T-helper 2 cell treated with Interferon-gamma antibody and Interleukin-4, amounts not matched to agents 5 μg/mL and 100 μg/mL, for 36 hours (primary cell): Measurements from ENCODE around the gene DHRS9.
"Not testable (repeated sequence)": the region's sequence is repeated elsewhere in the genome, so short reads cannot be mapped to it uniquely, and the experiment has no call there.

Experiments
- DNase-seq: peaks from one replicate; pipeline ENCODE4 v3.0.0; 2021; ENCODE audit warnings: low spot score
- H3K27ac Mint-ChIP-seq: one replicate; pipeline ENCODE4 v1.8.0; 2021; ENCODE audit warnings: mild to moderate bottlenecking, mixed read lengths
- H3K27me3 Mint-ChIP-seq: one replicate; pipeline ENCODE4 v1.8.0; 2021; ENCODE audit warnings: low read depth, mixed read lengths
- H3K36me3 Mint-ChIP-seq: one replicate; pipeline ENCODE4 v1.8.0; 2021; ENCODE audit warnings: low read depth, mixed read lengths
- H3K4me1 Mint-ChIP-seq: one replicate; pipeline ENCODE4 v1.8.0; 2021; ENCODE audit warnings: low read depth, mixed read lengths
- H3K4me3 Mint-ChIP-seq: one replicate; pipeline ENCODE4 v1.8.0; 2022; ENCODE audit warnings: mild to moderate bottlenecking, moderate library complexity, mixed read lengths
- H3K9me3 Mint-ChIP-seq: one replicate; pipeline ENCODE4 v1.8.0; 2021; ENCODE audit warnings: mixed read lengths

DHRS9 gene

DNA sequence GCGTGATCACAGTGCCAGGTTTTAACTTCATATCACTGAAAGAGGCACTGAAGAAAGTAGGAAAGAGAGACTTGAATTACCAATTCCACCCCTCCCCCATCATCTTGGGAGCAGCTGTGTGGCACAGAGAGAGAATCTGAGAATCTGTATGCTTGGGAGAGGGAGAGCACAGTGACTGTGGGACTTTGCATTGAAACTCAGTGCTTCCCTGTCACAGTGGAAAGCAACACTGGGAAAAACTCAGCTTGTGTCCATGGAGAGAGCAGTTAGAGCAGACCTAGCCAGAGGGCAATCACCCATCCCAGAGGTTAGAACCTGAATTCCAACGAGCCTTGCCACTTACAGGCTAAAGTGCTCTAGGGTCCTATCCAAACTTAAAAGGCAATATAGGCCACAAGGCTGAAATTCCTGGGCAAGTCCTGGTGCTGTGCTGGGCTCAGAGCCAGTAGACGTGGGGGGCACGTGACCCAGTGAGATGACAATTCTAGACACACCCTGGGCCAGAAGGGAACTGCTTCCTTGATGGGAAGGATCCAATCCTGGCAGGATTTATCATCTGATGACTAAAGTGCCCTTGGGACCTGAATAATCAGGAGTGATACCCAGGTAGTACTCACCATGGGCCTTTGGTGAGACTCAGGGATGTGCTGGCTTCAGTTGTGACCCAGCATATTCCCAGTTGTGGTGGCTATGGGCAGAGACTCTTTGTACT lies 22.8 kb upstream of the DHRS9 start:
- H3K4me1 Mint-ChIP-seq = peaks cover 6% of the 10 kb centered on the region
- H3K4me3 Mint-ChIP-seq = no peak overlapping the region
- H3K9me3 Mint-ChIP-seq = peaks cover 38% of the 10 kb centered on the region

DNA sequence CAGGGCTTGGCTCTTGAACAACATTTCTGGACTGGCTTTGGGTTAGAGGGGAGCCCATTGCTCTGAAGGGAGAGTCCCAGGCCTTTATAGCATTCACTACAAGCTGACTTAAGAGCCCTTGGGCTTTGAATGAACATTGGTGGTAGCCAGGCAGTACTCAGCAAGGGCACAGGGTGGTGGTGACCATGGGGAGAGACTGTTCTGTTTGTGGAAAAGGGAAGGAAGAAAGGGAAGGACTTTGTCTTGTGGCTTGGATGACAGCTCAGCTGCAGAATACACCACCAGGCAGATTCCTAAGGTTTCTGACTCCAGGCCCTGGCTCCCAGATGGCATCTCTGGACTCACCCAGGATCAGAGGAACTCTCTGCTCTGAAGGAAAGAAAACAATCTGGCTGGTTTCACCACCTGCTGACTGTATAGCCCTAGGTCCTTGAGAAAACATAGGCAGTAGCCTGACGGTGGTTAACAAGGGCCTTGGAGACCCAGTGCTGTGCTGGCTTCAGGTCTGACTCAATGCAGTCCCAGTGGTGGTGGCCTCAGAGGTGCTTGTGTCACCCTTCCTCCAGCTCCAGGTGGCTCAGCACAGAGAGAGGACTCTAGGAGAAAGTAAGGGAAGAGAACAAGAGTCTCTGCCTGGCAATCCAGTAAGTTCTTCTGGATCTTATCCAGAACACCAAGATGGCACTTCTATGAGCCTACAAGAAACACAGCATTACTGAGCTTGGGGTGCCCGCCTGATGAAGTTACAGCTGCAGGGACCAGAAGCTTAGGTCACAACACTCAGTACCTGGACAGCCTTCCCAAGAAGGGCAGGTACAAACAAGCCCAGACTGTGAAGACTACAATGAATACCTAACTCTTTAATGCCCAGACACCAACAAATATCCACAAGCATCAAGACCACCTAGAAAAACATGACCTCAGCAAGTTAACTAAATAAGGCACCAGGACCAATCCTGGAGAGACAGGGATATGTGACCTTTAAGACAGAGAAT lies 21.8 kb upstream of the DHRS9 start:
- Mint-ChIP-seq H3K36me3 (peaks cover 8% of the 10 kb centered on the region), H3K27ac (no peak overlapping the region), H3K9me3 (peaks cover 28% of the 10 kb centered on the region), H3K27me3 (peaks cover 8% of the 10 kb centered on the region), H3K4me3 (no peak overlapping the region), H3K4me1 (no peaks in the 10 kb centered on the region)
- DNase-seq = no peak

More for the DNA sequence above, 22.8 kb upstream of the DHRS9 start:
- Mint-ChIP-seq H3K27me3 (peaks cover 8% of the 10 kb centered on the region), H3K27ac (no peak overlapping the region), H3K36me3 (peaks cover 14% of the 10 kb centered on the region)
- DNase-seq = no peak

DNA sequence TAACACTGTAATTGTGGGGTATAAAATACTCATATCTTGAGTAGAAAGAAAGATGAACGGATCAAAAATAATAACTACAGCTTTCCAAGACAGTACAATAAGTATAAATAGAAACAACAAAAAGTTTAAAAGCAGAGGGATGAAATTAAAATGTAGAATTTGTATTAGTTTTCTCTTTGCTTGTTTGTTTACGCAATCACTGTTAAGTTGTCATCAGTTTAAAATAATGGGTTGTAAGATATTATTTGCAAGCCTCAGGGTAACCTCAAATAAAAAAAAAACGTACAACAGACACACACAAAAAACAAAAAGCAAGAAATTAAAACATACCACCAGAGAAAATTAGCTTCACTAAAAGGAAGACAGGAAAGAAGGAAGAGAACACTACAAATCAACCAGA lies 20.2 kb upstream of the DHRS9 start:
- Mint-ChIP-seq H3K9me3 (peaks cover 17% of the 10 kb centered on the region), H3K4me1 (no peaks in the 10 kb centered on the region), H3K4me3 (no peak overlapping the region), H3K27ac (no peak overlapping the region), H3K36me3 (no peaks in the 10 kb centered on the region), H3K27me3 (peaks cover 8% of the 10 kb centered on the region)
- no peak for DNase-seq

DNA sequence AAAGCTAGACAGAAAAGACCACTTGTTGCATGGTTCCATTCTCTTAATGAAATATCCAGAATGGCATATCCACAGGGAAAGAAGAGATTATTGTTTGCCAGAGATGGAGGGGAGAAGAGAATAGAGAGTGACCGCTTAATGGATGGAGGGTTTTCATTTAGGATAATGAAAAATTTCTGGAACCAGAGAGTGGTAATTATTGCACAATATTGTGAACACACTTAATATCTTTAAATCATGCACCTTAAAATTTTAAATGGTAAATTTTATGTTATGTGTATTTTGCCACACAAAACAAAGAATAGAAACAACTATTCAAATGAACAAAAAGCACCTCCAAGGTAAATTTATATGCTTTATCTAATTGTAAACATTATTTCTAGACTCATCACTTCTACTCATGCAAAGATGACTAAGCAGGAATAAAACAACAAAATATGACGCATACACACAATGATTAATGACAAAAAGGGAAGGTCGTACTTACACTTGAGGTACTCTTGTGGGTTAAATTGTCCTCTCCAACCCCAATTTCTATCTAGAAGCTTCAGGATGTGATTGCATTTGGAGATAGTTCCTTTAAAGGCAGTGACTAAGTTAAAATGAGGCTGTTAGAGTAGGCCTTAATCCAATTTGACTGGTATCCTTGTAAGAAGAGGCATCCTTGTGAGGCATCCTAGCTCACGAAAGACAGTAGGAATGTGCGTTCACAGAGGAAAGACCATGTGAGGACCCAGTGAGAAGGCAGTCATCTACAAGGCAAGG lies 18.7 kb upstream of the DHRS9 start:
- DNase-seq = no peak
- peaks cover 20% of the 10 kb centered on the region for H3K9me3 Mint-ChIP-seq
- H3K4me1 Mint-ChIP-seq = no peaks in the 10 kb centered on the region
- peaks cover 8% of the 10 kb centered on the region for H3K27me3 Mint-ChIP-seq
- no peak overlapping the region for H3K27ac Mint-ChIP-seq
- H3K36me3 Mint-ChIP-seq = peaks cover 5% of the 10 kb centered on the region
- no peak overlapping the region for H3K4me3 Mint-ChIP-seq

DNA sequence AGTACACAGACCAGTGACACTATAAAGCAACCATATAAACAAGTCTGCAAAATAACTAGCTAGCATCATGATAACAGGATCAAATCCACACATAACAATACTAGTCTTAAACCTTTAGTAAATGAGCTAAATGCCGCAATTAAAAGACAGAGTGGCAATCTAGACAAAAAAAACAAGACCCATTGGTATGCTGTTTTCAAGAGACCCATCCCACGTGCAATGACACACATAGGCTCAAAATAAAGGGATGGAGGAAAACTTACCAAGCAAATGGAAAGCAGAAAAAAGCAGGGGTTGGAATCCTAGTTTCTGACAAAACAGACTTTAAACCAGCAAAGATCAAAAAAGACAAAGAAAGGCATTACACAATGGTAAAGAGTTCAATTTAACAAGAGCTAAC lies 14.8 kb upstream of the DHRS9 start:
- not testable (repeated sequence) for H3K27ac Mint-ChIP-seq, H3K36me3 Mint-ChIP-seq, H3K4me3 Mint-ChIP-seq, H3K4me1 Mint-ChIP-seq, H3K27me3 Mint-ChIP-seq, DNase-seq
- H3K9me3 Mint-ChIP-seq = peaks cover 33% of the 10 kb centered on the region

DNA sequence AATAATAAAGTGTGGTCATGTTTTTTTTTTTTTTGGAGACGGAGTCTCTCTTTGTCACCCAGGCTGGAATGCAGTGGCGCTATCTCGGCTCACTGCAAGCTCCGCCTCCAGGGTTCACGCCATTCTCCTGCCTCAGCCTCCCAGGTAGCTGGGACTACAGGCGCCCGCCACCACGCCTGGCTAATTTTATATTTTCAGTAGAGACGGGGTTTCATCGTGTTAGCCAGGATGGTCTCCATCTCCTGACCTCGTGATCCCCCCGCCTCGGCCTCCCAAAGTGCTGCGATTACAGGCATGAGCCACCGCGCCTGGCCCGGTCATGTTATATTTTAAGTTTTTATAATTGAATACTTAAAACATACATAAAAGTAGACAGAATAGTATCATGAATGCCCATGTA lies 5.2 kb upstream of the DHRS9 start:
- H3K27ac Mint-ChIP-seq, H3K4me1 Mint-ChIP-seq, H3K36me3 Mint-ChIP-seq, H3K27me3 Mint-ChIP-seq, DNase-seq, H3K9me3 Mint-ChIP-seq, H3K4me3 Mint-ChIP-seq: not testable (repeated sequence)

DNA sequence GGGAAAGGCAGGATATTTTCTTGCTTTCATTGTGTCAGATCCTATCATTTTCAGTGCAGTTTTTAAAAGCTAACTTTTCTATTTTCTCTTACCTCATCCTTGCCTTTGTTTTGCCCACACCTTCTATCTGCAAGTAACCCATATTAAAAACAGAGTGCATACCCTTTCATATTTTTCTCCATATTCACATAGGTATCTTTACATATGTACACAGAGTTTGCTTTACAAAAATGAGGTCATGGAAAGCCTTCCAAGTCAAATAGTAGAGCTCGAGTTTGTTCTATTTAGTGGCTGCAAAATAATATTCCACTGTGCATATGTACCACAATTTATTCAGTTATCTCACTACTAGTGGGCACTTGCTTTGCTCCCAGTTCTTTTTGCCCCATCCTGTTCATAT lies 3.9 kb upstream of the DHRS9 start:
- peaks cover 9% of the 10 kb centered on the region for H3K4me1 Mint-ChIP-seq
- no peaks in the 10 kb centered on the region for H3K36me3 Mint-ChIP-seq
- no peak overlapping the region for H3K4me3 Mint-ChIP-seq
- DNase-seq = no peak
- H3K27me3 Mint-ChIP-seq = no peaks in the 10 kb centered on the region
- no peaks in the 10 kb centered on the region for H3K9me3 Mint-ChIP-seq
- no peak overlapping the region for H3K27ac Mint-ChIP-seq

DNA sequence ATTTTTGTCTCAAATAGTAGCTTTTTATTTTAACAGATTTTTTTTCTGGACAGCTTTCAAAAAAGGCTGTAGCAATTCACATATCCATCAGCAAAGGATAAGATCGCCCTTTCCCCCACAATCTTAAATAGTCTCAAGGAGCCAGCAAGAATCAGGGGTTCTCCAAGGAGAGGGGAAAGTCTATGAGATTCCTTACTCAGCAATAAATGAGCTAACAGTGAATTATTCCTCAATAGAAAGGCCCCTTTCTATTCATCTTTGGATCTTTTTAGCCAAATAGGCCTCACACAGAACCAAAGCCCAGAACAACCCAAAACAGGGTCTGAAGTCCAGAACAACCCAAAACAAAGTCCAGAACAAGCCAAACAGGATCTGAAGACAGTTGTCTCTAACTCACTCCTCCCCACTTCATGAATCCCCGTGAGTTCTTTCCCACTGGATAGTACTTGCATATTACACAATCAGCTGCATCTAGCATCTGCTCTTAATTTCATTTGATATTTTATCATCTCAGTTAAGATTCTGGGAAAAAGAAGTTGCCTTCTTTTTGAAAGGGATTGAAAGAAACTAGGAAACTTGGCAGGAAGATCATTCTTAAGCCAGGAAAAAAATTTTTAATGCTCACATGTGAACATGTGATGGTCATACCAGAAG lies 3.4 kb upstream of the DHRS9 start:
- H3K4me1 Mint-ChIP-seq = peaks cover 9% of the 10 kb centered on the region
- no peaks in the 10 kb centered on the region for H3K9me3 Mint-ChIP-seq

DNA sequence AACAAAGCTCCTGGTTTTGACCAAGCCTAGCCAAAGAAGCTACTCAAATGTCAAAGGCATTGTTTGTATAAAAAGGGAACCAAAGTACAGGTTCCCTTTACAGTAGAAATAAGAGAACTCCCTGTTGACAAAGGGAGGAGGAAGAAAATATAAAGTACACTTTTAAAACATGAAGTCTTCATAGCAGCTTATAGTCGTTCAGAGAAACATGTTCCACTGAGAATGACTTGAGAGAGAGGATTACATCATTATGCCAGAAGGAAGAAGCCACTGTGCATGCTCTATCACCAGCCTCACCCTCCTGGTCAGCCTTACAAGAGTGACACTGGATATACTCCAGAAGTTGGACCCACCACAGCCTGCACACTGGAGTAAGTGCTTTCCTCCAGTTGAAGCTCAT lies 2.5 kb upstream of the DHRS9 start:
- DNase-seq = no peak
- no peaks in the 10 kb centered on the region for H3K36me3 Mint-ChIP-seq
- peaks cover 12% of the 10 kb centered on the region for H3K4me1 Mint-ChIP-seq
- no peaks in the 10 kb centered on the region for H3K9me3 Mint-ChIP-seq
- H3K4me3 Mint-ChIP-seq = no peak overlapping the region
- H3K27me3 Mint-ChIP-seq = no peaks in the 10 kb centered on the region
- no peak overlapping the region for H3K27ac Mint-ChIP-seq

More for the DNA sequence above, 3.4 kb upstream of the DHRS9 start:
- Mint-ChIP-seq H3K27me3 (no peaks in the 10 kb centered on the region), H3K36me3 (no peaks in the 10 kb centered on the region), H3K4me3 (no peak overlapping the region), H3K27ac (no peak overlapping the region)
- no peak for DNase-seq

DNA sequence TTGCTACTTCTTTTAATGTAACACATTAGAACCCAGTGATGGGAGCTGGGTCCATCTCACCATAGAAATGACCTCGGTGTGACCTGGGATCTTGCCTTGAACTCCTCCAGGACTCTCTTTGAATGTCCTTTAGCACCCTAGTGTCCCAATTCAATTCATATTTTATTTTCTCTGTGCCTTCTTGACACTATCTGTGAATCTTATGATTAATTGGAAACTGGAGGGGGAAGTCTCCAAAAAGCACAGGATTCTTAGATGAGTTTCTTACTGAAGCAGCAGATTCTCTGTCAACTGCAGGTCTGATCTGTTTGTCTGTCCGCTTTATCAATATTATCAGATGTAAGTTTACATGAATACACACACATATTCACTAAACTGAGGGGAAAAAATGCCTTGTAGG lies 470 bp downstream of the DHRS9 start:
- Mint-ChIP-seq H3K4me3 (no peak overlapping the region), H3K36me3 (peaks cover 3% of the 10 kb centered on the region), H3K27me3 (no peaks in the 10 kb centered on the region), H3K9me3 (peaks cover 4% of the 10 kb centered on the region), H3K4me1 (peaks cover 34% of the 10 kb centered on the region), H3K27ac (no peak overlapping the region)
- no peak for DNase-seq

DNA sequence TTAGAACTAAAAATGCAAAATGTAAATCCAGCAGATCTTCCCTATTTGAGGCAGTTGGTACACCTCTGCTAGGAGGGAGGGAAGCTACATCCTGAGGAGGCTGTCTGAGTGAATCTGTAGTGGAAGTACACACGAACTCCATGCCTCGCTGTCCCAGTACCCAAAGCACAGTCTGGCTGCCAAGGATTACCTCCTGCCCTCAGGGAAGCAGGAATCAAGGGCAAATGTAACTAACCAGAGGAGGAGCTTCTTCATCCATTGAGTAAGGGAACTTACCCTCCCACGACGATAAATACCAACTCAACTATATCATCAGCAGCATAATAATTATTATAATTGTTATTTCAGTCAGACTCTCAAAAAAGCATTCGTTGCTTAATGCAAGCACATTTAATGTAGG lies 2.1 kb downstream of the DHRS9 start:
- Mint-ChIP-seq H3K9me3 (peaks cover 13% of the 10 kb centered on the region), H3K27me3 (no peaks in the 10 kb centered on the region), H3K36me3 (peaks cover 7% of the 10 kb centered on the region), H3K27ac (no peak overlapping the region), H3K4me1 (peaks cover 34% of the 10 kb centered on the region), H3K4me3 (peak overlapping the region; percentile 44)
- no peak for DNase-seq

DNA sequence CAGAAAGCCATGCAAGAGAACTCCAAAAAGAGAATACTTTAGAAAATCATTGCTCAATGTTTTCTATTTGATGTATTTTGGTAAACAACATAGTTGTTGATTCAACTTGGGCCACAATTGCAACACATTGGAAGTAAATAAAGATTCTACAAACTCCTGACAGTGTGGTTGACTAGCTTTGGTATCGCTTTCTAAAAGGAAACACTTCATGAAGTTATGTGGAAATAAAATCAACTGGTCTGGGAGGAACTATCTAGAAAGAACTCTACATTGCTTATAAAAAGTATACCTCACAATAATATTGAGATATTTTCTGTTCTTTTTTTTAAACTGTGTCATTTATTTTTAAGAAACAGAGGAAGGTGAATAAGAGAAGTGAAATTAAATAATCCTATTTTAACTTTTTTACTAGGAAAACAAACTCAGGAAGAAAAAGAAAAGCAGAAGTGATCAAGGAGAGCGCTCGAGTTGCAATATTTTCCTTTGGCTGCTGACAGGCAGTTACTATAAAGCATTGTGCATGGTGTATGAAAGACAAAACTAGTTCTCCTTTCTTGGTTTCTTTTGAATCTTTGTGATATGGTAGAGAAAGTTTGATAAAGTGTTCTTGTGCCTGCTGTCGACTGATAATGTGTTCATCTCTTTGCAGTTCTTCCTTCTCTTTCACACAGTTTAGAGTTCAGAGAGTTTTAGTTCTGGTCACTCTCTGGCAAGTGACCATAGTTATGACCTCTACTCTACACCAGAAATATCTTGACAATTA lies 3.0 kb downstream of the DHRS9 start:
- Mint-ChIP-seq H3K4me3 (peak overlapping the region; percentile 53), H3K27me3 (no peaks in the 10 kb centered on the region), H3K4me1 (peaks cover 34% of the 10 kb centered on the region), H3K27ac (peak overlapping the region; percentile 32), H3K36me3 (peaks cover 8% of the 10 kb centered on the region), H3K9me3 (peaks cover 15% of the 10 kb centered on the region)
- DNase-seq = no peak
